HG02678 (cell line): ENCODE measurements around the gene OR6K3.
"Not testable (repeated sequence)": the region's sequence is repeated elsewhere in the genome, so short reads cannot be mapped to it uniquely, and the experiment has no call there.

ENCODE experiments used
- ATAC-seq: cut with Tn5 transposase; IDR thresholded peaks from one replicate; pipeline ENCODE4 v1.9.1; 2021; ENCODE audit warnings: mild to moderate bottlenecking, moderate library complexity; ENCODE audit not compliant: unreplicated experiment

OR6K3 gene

GRCh38 chr1:158688343-158688742, 32.2 kb downstream of the OR6K3 start:
- not testable (repeated sequence) for ATAC-seq

GRCh38 chr1:158687037-158687436, 33.5 kb downstream of the OR6K3 start:
- no peak for ATAC-seq

- no peak for ATAC-seq
Measured at GRCh38 chr1:158686111-158687009, 34.2 kb downstream of the OR6K3 start, which contains the start of gene SPTA1. Gene SPTA1 (minus strand): TSS chr1:158686715. CDS start chr1:158686517, 198 bp downstream.

GRCh38 chr1:158685085-158685484, 35.4 kb downstream of the OR6K3 start:
- no peak for ATAC-seq

- no peak for ATAC-seq
Measured at GRCh38 chr1:158681606-158682005, 38.9 kb downstream of the OR6K3 start.

- no peak for ATAC-seq
Measured at GRCh38 chr1:158679289-158679688, 41.2 kb downstream of the OR6K3 start.

- no peak for ATAC-seq
Measured at GRCh38 chr1:158675563-158676323, 44.8 kb downstream of the OR6K3 start.

GRCh38 chr1:158674302-158674701, 46.2 kb downstream of the OR6K3 start:
- ATAC-seq: no peak
